NAMALWA (cell line): Measurements from ENCODE around the gene ZNF740.
"Not testable (repeated sequence)": the region's sequence is repeated elsewhere in the genome, so short reads cannot be mapped to it uniquely, and the experiment has no call there.

ENCODE experiments used
- DNase-seq: peaks from one replicate; pipeline ENCODE4 v3.0.0-alpha.2; 2015; ENCODE audit warnings: low spot score

Gene ZNF740

GRCh38 chr12:53173085-53173715 lies 7.3 kb upstream of the ZNF740 start:
- DNase-seq: no peak

GRCh38 chr12:53174881-53175491 lies 5.5 kb upstream of the ZNF740 start:
- DNase-seq: peak; percentile 34

- no peak for DNase-seq
Observed at GRCh38 chr12:53176750-53177149, 3.8 kb upstream of the ZNF740 start.

GRCh38 chr12:53177447-53177846 lies 3.1 kb upstream of the ZNF740 start:
- not testable (repeated sequence) for DNase-seq

GRCh38 chr12:53178803-53179202 lies 1.7 kb upstream of the ZNF740 start:
- not testable (repeated sequence) for DNase-seq

- DNase-seq: no peak
Observed at GRCh38 chr12:53179687-53180219, 769 bp upstream of the ZNF740 start.

GRCh38 chr12:53180931-53181645 lies 566 bp downstream of the ZNF740 start:
- no peak for DNase-seq

GRCh38 chr12:53181935-53182334 lies 1.4 kb downstream of the ZNF740 start:
- DNase-seq: no peak

- DNase-seq: no peak
Observed at GRCh38 chr12:53182903-53183302, 2.4 kb downstream of the ZNF740 start.

GRCh38 chr12:53184828-53185227 lies 4.3 kb downstream of the ZNF740 start:
- no peak for DNase-seq

- DNase-seq: no peak
Observed at GRCh38 chr12:53185582-53186153, 5.1 kb downstream of the ZNF740 start.

GRCh38 chr12:53186745-53187144 lies 6.2 kb downstream of the ZNF740 start:
- no peak for DNase-seq

- no peak for DNase-seq
Observed at GRCh38 chr12:53187145-53187899, 6.8 kb downstream of the ZNF740 start.

- DNase-seq: peak; percentile 60
Observed at GRCh38 chr12:53190108-53190729, 9.7 kb downstream of the ZNF740 start.

GRCh38 chr12:53191096-53191884 lies 10.8 kb downstream of the ZNF740 start:
- DNase-seq: no peak

- DNase-seq: no peak
Observed at GRCh38 chr12:53191885-53192530, 11.5 kb downstream of the ZNF740 start.

GRCh38 chr12:53192531-53193021 lies 12.1 kb downstream of the ZNF740 start:
- no peak for DNase-seq

GRCh38 chr12:53193040-53193439 lies 12.5 kb downstream of the ZNF740 start:
- DNase-seq: no peak

- DNase-seq: no peak
Observed at GRCh38 chr12:53193985-53194716, 13.6 kb downstream of the ZNF740 start.
